OCI-LY3 (cell line): ENCODE data around the gene UST.

Source experiments
- EZH2phosphoT487 ChIP-seq: fragments of 200-600 bp; shearing (Covaris generic); IDR thresholded peaks from 2 replicates; pipeline ENCODE4 v1.6.1; 2018; ENCODE audit warnings: antibody characterized with exemption, mixed run types, low read depth
- TF ChIP-seq, protein P1 (sequence below): fragments of 200-600, 300-600 bp; sonication (generic); IDR thresholded peaks from 2 replicates; pipeline ENCODE4 v1.5.1; 2014; ENCODE audit warnings: antibody characterized with exemption, low read length, low read depth

DNA sequence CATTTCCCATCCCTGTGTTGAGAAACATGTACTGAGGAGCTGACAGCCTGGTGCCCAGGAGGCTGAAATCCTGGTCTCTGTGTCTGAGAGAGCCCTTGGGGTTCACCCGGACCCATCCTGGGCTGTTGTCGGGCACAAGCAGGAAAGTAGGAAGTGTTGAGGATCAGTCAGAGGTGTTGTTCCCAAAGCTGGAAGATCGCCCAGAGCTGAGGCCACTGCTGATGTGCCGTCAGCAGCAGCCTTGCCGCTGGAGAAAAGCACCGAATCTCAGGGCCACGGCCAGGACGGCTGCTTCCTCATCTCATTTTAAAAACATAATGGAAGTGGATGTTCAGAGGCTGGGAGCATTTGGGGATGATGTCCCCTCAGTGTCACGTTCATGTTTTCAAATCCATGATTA is 218.5 kb downstream of the UST start:
- TF ChIP-seq, protein P1, sequence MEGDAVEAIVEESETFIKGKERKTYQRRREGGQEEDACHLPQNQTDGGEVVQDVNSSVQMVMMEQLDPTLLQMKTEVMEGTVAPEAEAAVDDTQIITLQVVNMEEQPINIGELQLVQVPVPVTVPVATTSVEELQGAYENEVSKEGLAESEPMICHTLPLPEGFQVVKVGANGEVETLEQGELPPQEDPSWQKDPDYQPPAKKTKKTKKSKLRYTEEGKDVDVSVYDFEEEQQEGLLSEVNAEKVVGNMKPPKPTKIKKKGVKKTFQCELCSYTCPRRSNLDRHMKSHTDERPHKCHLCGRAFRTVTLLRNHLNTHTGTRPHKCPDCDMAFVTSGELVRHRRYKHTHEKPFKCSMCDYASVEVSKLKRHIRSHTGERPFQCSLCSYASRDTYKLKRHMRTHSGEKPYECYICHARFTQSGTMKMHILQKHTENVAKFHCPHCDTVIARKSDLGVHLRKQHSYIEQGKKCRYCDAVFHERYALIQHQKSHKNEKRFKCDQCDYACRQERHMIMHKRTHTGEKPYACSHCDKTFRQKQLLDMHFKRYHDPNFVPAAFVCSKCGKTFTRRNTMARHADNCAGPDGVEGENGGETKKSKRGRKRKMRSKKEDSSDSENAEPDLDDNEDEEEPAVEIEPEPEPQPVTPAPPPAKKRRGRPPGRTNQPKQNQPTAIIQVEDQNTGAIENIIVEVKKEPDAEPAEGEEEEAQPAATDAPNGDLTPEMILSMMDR, result no peak
- TF ChIP-seq EZH2phosphoT487, result no peak
